Sigmoid colon (tissue), 7 donors: Measurements from ENCODE around the gene PEAR1. TPM values are rescaled to one million over a fixed set of nuclear protein-coding genes. Genes with fewer than 3 reads are reported as not detected.

Source experiments
- DNase-seq: peaks from one replicate; pipeline ENCODE4 v3.0.0-alpha.2; 2019
- H3K27ac ChIP-seq, 4 donors: fragments of 200-600 bp; sonication (generic); one replicate each; pipeline ENCODE4 v1.5.1; 2016 to 2019; ENCODE audit warnings: mild to moderate bottlenecking in 1 of 4
- H3K27me3 ChIP-seq, 3 donors: fragments of 200-600 bp; sonication (generic); one replicate each; pipeline ENCODE4 v1.5.1; 2019; ENCODE audit warnings: mild to moderate bottlenecking in 1 of 3
- H3K36me3 ChIP-seq, 4 donors: fragments of 200-600 bp; sonication (generic); one replicate each; pipeline ENCODE4 v1.5.1; 2016 to 2019
- H3K4me1 ChIP-seq, 4 donors: fragments of 200-600 bp; sonication (generic); one replicate each; pipeline ENCODE4 v1.5.1; 2017 to 2019
- H3K4me3 ChIP-seq, 4 donors: fragments of 200-600 bp; sonication (generic); one replicate each; pipeline ENCODE4 v1.5.1; 2017 to 2019; ENCODE audit warnings: mild to moderate bottlenecking in 2 of 4, moderate library complexity in 1 of 4
- H3K9me3 ChIP-seq, 4 donors: fragments of 200-600 bp in 3 of 4; sonication (generic) in 3 of 4; one replicate each; pipeline versions ENCODE4 v1.5.1 to v1.6.1; 2013 to 2019
- EP300 ChIP-seq, 4 donors: sonication (generic); formaldehyde crosslinking; IDR thresholded peaks; one replicate each; pipeline ENCODE4 v1.6.1; 2017; ENCODE audit warnings: antibody characterized with exemption in 4 of 4
- POLR2A ChIP-seq, 2 donors: fragments of 450-650 bp; IDR thresholded peaks; one replicate each; pipeline ENCODE4 v1.6.1; 2016; ENCODE audit warnings: antibody characterized with exemption in 2 of 2, mild to moderate bottlenecking in 2 of 2, moderate library complexity in 2 of 2
- POLR2AphosphoS5 ChIP-seq, 4 donors: sonication (generic); formaldehyde crosslinking; IDR thresholded peaks; one replicate each; pipeline ENCODE4 v1.6.1; 2017; ENCODE audit warnings: antibody characterized with exemption in 4 of 4
- WGBS, 2 donors: extraction: QIAGEN DNeasy Blood & Tissue Kit; methylation state at CpG; one replicate each; pipeline ENCODE4 v1.1.7; 2013; 5-methylcytosine and 5-hydroxymethylcytosine counted together
- intact Hi-C: fragments of 100-400 bp; cut with DNase I; formaldehyde crosslinking; loops from one replicate; pipeline ENCODE4 v1.15.1; 2023
- polyA plus RNA-seq, 3 donors: library from polyadenylated mRNA; stranded (reverse); fragments of 200-250 nt; gene quantifications; one replicate each; pipeline ENCODE4 v1.2.3, GENCODE V29; 2013
- total RNA-seq, 4 donors: library from RNA; depleted of rRNA; stranded (reverse); fragments of >200 nt; gene quantifications; one replicate each; pipeline ENCODE4 v1.1.0, GENCODE V29; 2016
- TF ChIP-seq, protein P1 (sequence below), 4 experiments: fragments of 450-650 bp in 3 of 4; fragments of 200-600 bp in 1 of 4; IDR thresholded peaks; one replicate each; pipeline ENCODE4 v1.5.1; 2016 to 2019; ENCODE audit warnings: antibody characterized with exemption in 4 of 4, mild to moderate bottlenecking in 3 of 4, moderate library complexity in 2 of 4
- donor health status: healthy with polysubstance abuse.
- donor health status: Bipolar disorder and iron deficiency.
- donor health status: healthy.

Gene PEAR1
- total and polyA plus RNA-seq, 7 donors, result under 0.01 to 8.3 (median 3.8) TPM

DNA sequence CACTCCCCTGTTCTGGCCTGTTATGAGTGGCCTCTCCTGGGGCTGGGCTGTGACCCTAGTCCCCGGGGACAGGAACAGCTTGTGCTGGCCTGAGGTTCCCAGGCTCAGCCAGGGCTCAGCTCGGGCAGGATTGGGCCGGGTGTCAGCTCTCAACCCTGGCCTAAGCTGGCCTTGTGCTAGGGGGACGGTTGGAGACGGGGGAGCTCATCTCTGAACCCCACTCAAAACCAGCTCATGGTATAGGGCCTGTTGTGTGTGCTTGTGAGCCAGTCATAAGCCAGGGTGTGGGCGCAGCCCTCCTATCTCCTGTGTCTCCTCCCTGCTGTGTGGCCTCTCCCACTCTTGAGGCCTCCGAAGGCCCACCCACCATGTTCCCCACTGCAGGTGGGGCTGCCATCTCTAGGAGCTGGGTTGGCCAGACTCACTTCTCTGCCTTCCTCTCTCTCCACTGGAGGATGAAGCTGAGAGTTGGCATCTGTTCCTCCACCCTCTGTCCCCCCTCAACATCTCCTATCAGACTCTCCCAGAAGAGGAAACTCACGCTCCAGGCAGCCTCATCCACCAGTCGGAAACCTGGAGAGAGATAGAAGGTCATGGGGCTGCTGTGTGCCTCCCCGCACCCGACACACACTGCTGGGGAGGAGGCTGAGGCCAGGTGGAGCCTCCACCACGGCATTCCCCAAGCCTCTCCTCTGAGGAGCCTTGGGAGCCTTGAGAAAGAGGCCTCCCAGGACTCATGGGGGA is 1.4 kb downstream of the PEAR1 start:
- no peaks in the 10 kb centered on the region for H3K36me3 ChIP-seq
- no peak for DNase-seq
- H3K4me1 ChIP-seq, result peaks cover 0 to 38% (median 15%) of the 10 kb centered on the region in 4 donors
- H3K27ac ChIP-seq, result peak overlapping the region; percentile 72 to 83 (median 77)
- intact Hi-C loops, result loop anchor here (5.0 to 10.0 kb wide), 2 partner anchors 177 to 190 kb away; partner anchors contain the start of gene CRABP2
- WGBS, 2 donors, result 73 to 74% methylated on average over 12 of the region's 12 CpGs
- H3K4me3 ChIP-seq, result peak overlapping the region; percentile 31 to 45 (median 44)
- peak in 2 of 4 donors; percentile 30 to 34 for TF ChIP-seq POLR2AphosphoS5 (IDR thresholded peaks at IDR 0.05)
- TF ChIP-seq, protein P1, sequence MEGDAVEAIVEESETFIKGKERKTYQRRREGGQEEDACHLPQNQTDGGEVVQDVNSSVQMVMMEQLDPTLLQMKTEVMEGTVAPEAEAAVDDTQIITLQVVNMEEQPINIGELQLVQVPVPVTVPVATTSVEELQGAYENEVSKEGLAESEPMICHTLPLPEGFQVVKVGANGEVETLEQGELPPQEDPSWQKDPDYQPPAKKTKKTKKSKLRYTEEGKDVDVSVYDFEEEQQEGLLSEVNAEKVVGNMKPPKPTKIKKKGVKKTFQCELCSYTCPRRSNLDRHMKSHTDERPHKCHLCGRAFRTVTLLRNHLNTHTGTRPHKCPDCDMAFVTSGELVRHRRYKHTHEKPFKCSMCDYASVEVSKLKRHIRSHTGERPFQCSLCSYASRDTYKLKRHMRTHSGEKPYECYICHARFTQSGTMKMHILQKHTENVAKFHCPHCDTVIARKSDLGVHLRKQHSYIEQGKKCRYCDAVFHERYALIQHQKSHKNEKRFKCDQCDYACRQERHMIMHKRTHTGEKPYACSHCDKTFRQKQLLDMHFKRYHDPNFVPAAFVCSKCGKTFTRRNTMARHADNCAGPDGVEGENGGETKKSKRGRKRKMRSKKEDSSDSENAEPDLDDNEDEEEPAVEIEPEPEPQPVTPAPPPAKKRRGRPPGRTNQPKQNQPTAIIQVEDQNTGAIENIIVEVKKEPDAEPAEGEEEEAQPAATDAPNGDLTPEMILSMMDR (IDR thresholded peaks at IDR 0.05), result no peak
- no peak for TF ChIP-seq POLR2A (IDR thresholded peaks at IDR 0.05)
- H3K9me3 ChIP-seq, result no peaks in the 10 kb centered on the region
- H3K27me3 ChIP-seq, result peaks cover 18 to 41% (median 22%) of the 10 kb centered on the region in 3 donors

DNA sequence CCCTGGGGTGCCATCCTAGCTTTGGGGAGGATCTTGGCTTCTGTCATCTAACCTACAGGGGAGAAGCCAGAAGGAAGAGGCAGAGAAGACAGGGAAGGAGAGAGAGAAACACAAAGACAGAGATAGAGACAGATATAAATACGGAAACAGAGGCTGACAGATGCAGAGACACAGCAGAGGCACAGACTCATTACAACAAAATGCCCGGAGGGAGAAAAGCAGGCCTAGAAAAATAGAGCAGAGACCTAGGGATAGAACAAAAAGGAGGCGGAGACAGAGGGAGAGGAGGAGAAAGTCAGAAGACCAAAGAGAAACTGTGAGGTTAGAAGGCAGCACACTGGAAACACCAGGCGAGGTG is 1.9 kb downstream of the PEAR1 start:
- Histone ChIP-seq H3K4me1 (peaks cover 0 to 38% (median 15%) of the 10 kb centered on the region in 4 donors), H3K4me3 (peak overlapping the region in 1 of 4 donors; percentile 1), H3K27ac (peak overlapping the region; percentile 72 to 83 (median 77)), H3K9me3 (no peaks in the 10 kb centered on the region), H3K36me3 (no peaks in the 10 kb centered on the region), H3K27me3 (peaks cover 18 to 41% (median 22%) of the 10 kb centered on the region in 3 donors)
- no peak for TF ChIP-seq EP300 (IDR thresholded peaks at IDR 0.05)
- TF ChIP-seq POLR2A (IDR thresholded peaks at IDR 0.05), result no peak
- intact Hi-C loops, result loop anchor here (10.0 kb wide), 1 partner anchor 191 kb away; the partner anchor contains the start of gene CRABP2
- DNase-seq, result no peak
- WGBS, 2 donors, result 79 to 82% methylated on average over 4 of the region's 4 CpGs

DNA sequence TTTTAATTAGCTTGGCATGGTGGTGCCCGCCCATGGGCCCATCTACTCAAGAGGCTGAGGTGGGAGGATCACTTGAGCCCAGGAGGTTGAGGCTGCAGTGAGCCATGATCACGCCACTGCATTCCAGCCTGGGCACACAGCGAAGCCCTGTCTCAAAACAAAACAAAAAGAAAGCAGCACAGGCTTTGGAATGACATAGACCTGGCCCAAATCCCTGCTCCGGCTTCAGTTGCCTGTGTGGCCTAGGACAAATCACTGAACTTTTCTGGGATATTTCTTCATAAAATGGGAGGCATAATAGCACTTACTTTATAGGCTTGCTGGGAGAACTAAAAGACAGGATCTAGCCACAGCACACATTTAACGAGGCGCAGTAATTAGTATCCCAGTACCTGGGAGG is 2.4 kb downstream of the PEAR1 start:
- Histone ChIP-seq H3K27me3 (peaks cover 18 to 41% (median 22%) of the 10 kb centered on the region in 3 donors), H3K4me1 (peaks cover 0 to 38% (median 15%) of the 10 kb centered on the region in 4 donors), H3K9me3 (no peaks in the 10 kb centered on the region), H3K4me3 (peak overlapping the region in 1 of 4 donors; percentile 1), H3K27ac (peak overlapping the region; percentile 8 to 83 (median 75)), H3K36me3 (no peaks in the 10 kb centered on the region)
- intact Hi-C loops, result loop anchor here (10.0 kb wide), 1 partner anchor 191 kb away; the partner anchor contains the start of gene CRABP2
- no peak for DNase-seq
- TF ChIP-seq, protein P1 (IDR thresholded peaks at IDR 0.05), result no peak
- TF ChIP-seq POLR2AphosphoS5 (IDR thresholded peaks at IDR 0.05) (no peak), POLR2A (IDR thresholded peaks at IDR 0.05) (no peak), EP300 (IDR thresholded peaks at IDR 0.05) (no peak)
- 89 to 92% methylated on average over 6 of the region's 6 CpGs for WGBS, 2 donors

DNA sequence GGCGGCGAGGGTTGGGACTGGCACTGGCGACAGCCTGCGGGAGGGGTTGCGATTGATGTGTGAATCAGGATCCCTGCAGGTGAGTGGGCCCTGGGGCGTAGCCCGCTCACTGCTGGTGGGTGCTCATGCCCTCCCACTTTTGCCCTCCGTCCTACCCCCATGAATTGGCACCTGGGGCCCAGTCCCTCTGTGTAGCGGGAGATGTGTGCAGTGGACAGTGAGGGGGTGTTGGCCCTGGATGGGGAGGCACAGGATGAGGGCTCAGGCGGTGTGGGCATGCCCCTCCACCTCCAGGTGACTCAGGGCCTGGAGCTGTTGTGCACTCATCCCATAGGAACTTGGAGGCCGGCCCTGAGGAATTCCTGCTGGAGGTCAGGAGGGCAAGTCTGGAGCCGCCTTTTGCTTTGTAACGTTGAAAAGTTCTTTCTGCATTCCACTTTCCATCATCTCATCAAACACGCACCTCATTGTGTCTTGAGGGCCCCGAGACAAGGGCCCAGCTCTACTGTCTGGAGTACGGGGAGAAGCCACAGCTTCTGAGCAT is 3.0 kb downstream of the PEAR1 start:
- Histone ChIP-seq H3K27ac (peak overlapping the region; percentile 8 to 78 (median 68)), H3K4me3 (no peak overlapping the region), H3K27me3 (peaks cover 18 to 41% (median 22%) of the 10 kb centered on the region in 3 donors), H3K4me1 (peaks cover 0 to 38% (median 15%) of the 10 kb centered on the region in 4 donors), H3K9me3 (no peaks in the 10 kb centered on the region), H3K36me3 (no peaks in the 10 kb centered on the region)
- WGBS, 2 donors, result 87% methylated on average over 16 of the region's 16 CpGs
- TF ChIP-seq POLR2A (IDR thresholded peaks at IDR 0.05), result no peak
- peak in 1 of 4 donors; percentile 34 for TF ChIP-seq POLR2AphosphoS5 (IDR thresholded peaks at IDR 0.05)
- intact Hi-C loops, result loop anchor here (10.0 kb wide), 1 partner anchor 192 kb away; the partner anchor contains the start of gene CRABP2
- DNase-seq, result no peak

DNA sequence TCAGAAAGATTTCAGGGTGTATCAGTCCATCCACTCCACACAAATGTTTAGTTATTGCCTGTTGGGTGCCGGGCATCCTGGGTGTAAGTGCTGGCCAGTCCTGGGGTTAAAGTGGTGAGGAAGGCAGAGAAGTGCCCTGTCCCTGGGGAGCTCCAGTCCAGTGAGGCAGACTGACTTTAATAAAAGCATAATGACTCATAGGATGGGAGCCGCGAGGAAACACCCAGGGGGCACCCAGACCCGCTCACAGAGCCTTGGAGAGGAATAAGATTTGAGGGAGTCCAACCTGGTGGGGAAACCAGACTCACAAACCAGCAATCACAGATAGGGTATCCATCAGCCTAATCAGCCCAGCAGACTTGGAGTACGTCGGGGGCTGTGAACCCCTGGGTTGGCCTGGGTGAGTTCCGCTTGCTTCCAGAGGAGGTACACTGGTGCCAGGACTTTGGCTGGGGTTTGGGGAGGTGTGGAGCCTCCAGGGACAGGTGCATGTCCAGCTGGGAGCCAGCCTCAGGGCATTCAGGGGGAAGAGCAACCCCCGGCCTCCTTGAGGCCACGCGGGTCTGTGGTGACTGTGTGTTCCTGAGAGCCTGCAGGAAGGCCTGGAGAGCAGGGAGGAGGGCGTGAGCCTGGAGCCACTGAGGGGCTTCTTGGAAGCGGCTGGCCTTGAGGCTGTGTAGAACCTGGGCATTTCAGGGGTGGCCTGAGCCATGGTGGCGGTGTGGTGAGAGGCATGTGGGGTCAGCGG is 3.7 kb downstream of the PEAR1 start:
- intact Hi-C loops, result loop anchor here (10.0 kb wide), 1 partner anchor 192 kb away; the partner anchor contains the start of gene CRABP2
- 81 to 83% methylated on average over 14 of the region's 14 CpGs for WGBS, 2 donors
- Histone ChIP-seq H3K27me3 (peaks cover 18 to 41% (median 22%) of the 10 kb centered on the region in 3 donors), H3K9me3 (no peaks in the 10 kb centered on the region), H3K36me3 (no peaks in the 10 kb centered on the region), H3K27ac (peak overlapping the region; percentile 30 to 78 (median 68)), H3K4me3 (no peak overlapping the region), H3K4me1 (peaks cover 0 to 38% (median 15%) of the 10 kb centered on the region in 4 donors)
- no peak for DNase-seq
- no peak for TF ChIP-seq EP300 (IDR thresholded peaks at IDR 0.05)
- TF ChIP-seq POLR2AphosphoS5 (IDR thresholded peaks at IDR 0.05), result no peak
- TF ChIP-seq, protein P1 (IDR thresholded peaks at IDR 0.05), result no peak
- no peak for TF ChIP-seq POLR2A (IDR thresholded peaks at IDR 0.05)
